Neuronal stem cell (in vitro differentiated cells): ENCODE data around the gene ACACA.
A peak's percentile ranks its signal among the peaks of the same experiment; 100 is the strongest.

Experiments used
- DNase-seq: peaks from one replicate; pipeline ENCODE4 v3.0.0-alpha.2; 2013; ENCODE audit warnings: low spot score
- H2AFZ ChIP-seq: one replicate; pipeline ENCODE4 v1.6.1; 2013; ENCODE audit warnings: mild to moderate bottlenecking, low read length, inconsistent platforms
- H2AK5ac ChIP-seq: 2 replicates; pipeline ENCODE4 v1.6.1; 2013; ENCODE audit warnings: low read depth, mild to moderate bottlenecking, inconsistent platforms, low read length, moderate library complexity, mixed read lengths
- H2BK120ac ChIP-seq: 2 replicates; pipeline ENCODE4 v1.6.1; 2013; ENCODE audit warnings: low read depth, mild to moderate bottlenecking, inconsistent platforms, low read length, moderate library complexity, mixed read lengths
- H2BK12ac ChIP-seq: one replicate; pipeline ENCODE4 v1.6.1; 2013; ENCODE audit warnings: low read length, inconsistent platforms
- H2BK15ac ChIP-seq: 2 replicates; pipeline ENCODE4 v1.6.1; 2013; ENCODE audit warnings: mild to moderate bottlenecking, low read length, inconsistent platforms, mixed read lengths
- H2BK5ac ChIP-seq: one replicate; pipeline ENCODE4 v1.6.1; 2013; ENCODE audit warnings: inconsistent platforms, mild to moderate bottlenecking, low read length, moderate library complexity
- H3K14ac ChIP-seq: one replicate; pipeline ENCODE4 v1.6.1; 2013; ENCODE audit warnings: low read length, inconsistent platforms
- H3K18ac ChIP-seq: 2 replicates; pipeline ENCODE4 v1.6.1; 2013; ENCODE audit warnings: low read length, inconsistent platforms
- H3K23ac ChIP-seq: 2 replicates; pipeline ENCODE4 v1.6.1; 2013; ENCODE audit warnings: low read depth, mild to moderate bottlenecking, mixed read lengths, low read length, inconsistent platforms; ENCODE audit not compliant: poor library complexity
- H3K27ac ChIP-seq: replicated peaks from 3 replicates; pipeline ENCODE4 v1.5.1; 2013; ENCODE audit warnings: low read length, inconsistent platforms
- H3K27me3 ChIP-seq, 3 experiments: 2 replicates each; pipeline ENCODE4 v1.6.1; 2013; ENCODE audit warnings: low read length in 3 of 3, mild to moderate bottlenecking in 2 of 3, inconsistent platforms in 1 of 3, low read depth in 1 of 3, mixed read lengths in 1 of 3, moderate library complexity in 1 of 3; ENCODE audit not compliant: control insufficient read depth in 3 of 3, insufficient read depth in 3 of 3
- H3K36me3 ChIP-seq, 2 donors: replicated peaks in 1 of 2; 2 replicates each; pipeline ENCODE4 v1.6.1; 2013; ENCODE audit warnings: low read length in 2 of 2; ENCODE audit not compliant: control insufficient read depth in 2 of 2, insufficient read depth in 2 of 2
- H3K4ac ChIP-seq: 2 replicates; pipeline ENCODE4 v1.6.1; 2013; ENCODE audit warnings: inconsistent platforms, mild to moderate bottlenecking, low read length, moderate library complexity
- H3K4me1 ChIP-seq, 2 donors: 1 replicate in 1 of 2; 2 replicates in 1 of 2; pipeline ENCODE4 v1.6.1; 2013; ENCODE audit warnings: low read length in 2 of 2, low read depth in 1 of 2; ENCODE audit not compliant: control insufficient read depth in 2 of 2, insufficient read depth in 1 of 2
- H3K4me2 ChIP-seq: one replicate; pipeline ENCODE4 v1.6.1; 2013; ENCODE audit warnings: mild to moderate bottlenecking, low read length, inconsistent platforms; ENCODE audit not compliant: insufficient read depth, poor library complexity, severe bottlenecking
- H3K4me3 ChIP-seq, 2 donors: 2 replicates each; pipeline ENCODE4 v1.5.1; 2013; ENCODE audit warnings: low read length in 2 of 2, mild to moderate bottlenecking in 2 of 2, inconsistent platforms in 1 of 2, moderate library complexity in 1 of 2
- H3K79me1 ChIP-seq: one replicate; pipeline ENCODE4 v1.6.1; 2013; ENCODE audit warnings: low read depth, mild to moderate bottlenecking, inconsistent platforms, low read length, moderate library complexity
- H3K9ac ChIP-seq: one replicate; pipeline ENCODE4 v1.6.1; 2013; ENCODE audit warnings: mild to moderate bottlenecking, low read depth, low read length, inconsistent platforms; ENCODE audit not compliant: poor library complexity
- H3K9me3 ChIP-seq, 2 donors: replicated peaks in 1 of 2; 2 replicates each; pipeline versions ENCODE3 to v1.6.1; 2013; ENCODE audit warnings: low read length in 2 of 2, mild to moderate bottlenecking in 2 of 2, inconsistent platforms in 1 of 2, low read depth in 1 of 2, mixed read lengths in 1 of 2, moderate library complexity in 1 of 2; ENCODE audit not compliant: control insufficient read depth in 2 of 2, insufficient read depth in 1 of 2
- H4K8ac ChIP-seq: one replicate; pipeline ENCODE4 v1.6.1; 2013; ENCODE audit warnings: low read depth, mild to moderate bottlenecking, inconsistent platforms, low read length, moderate library complexity
- H4K91ac ChIP-seq: one replicate; pipeline ENCODE4 v1.6.1; 2013; ENCODE audit warnings: low read length, low read depth, mild to moderate bottlenecking, inconsistent platforms; ENCODE audit not compliant: poor library complexity
- WGBS, 2 donors: extraction: QIAGEN DNeasy Blood & Tissue Kit; methylation state at CpG; one replicate each; pipeline ENCODE4 v1.1.7; 2013; ENCODE audit warnings: missing lambda C conversion rate in 2 of 2, mixed read lengths in 1 of 2; ENCODE audit not compliant: insufficient read length in 2 of 2, insufficient replicate concordance in 1 of 2; ENCODE audit errors: extremely low coverage in 2 of 2; 5-methylcytosine and 5-hydroxymethylcytosine counted together

Gene ACACA

DNA sequence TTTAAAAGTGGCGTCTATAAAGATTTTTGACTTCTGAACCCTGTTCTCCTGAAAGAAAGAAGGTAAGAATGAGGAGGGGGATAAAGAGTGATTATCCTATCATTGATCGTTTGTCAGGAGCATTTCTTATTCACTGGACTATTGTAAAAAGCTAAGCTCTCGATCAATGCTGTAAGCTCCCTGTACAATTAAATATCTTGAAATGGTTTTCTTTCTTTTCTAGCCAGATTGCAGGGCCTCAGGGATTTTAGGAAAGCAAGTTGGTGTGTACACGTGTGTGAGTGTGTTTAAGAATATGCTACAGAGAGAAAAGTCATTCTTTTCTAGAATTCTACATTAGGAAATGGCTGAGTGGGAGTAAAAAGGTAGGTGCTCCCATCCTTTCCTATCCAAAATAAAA is 303.4 kb downstream of the ACACA start:
- Histone ChIP-seq H3K36me3 (peaks cover 28 to 97% of the 10 kb centered on the region in 2 donors), H2AK5ac (no peak overlapping the region), H3K18ac (no peak overlapping the region), H3K27me3 (no peaks in the 10 kb centered on the region), H2BK15ac (no peak overlapping the region), H3K14ac (no peak overlapping the region), H2BK120ac (no peak overlapping the region), H3K4me3 (no peak overlapping the region), H3K4me2 (no peak overlapping the region), H3K27ac (no peak overlapping the region), H2BK5ac (no peak overlapping the region), H4K8ac (no peak overlapping the region), H3K79me1 (peaks cover 3% of the 10 kb centered on the region), H3K4ac (no peak overlapping the region), H2BK12ac (no peak overlapping the region), H3K9me3 (no peaks in the 10 kb centered on the region), H4K91ac (no peak overlapping the region), H3K9ac (no peak overlapping the region), H3K4me1 (peaks cover 0 to 3% of the 10 kb centered on the region in 2 donors), H2AFZ (no peak overlapping the region), H3K23ac (no peak overlapping the region)
- no CpG with 5 or more reads among the region's 4 CpGs for WGBS, 2 donors
- DNase-seq, result no peak

GRCh38 chr17:37101306-37101705 is 305.3 kb downstream of the ACACA start:
- no peak overlapping the region for H3K4me2 ChIP-seq
- peaks cover 3% of the 10 kb centered on the region for H3K79me1 ChIP-seq
- no peak overlapping the region for H3K14ac ChIP-seq
- no peak overlapping the region for H3K9ac ChIP-seq
- H2BK5ac ChIP-seq, result no peak overlapping the region
- no peak overlapping the region for H3K27ac ChIP-seq
- H3K23ac ChIP-seq, result no peak overlapping the region
- no peak overlapping the region for H2AFZ ChIP-seq
- peaks cover 35 to 97% of the 10 kb centered on the region in 2 donors for H3K36me3 ChIP-seq
- H2BK120ac ChIP-seq, result no peak overlapping the region
- H2BK12ac ChIP-seq, result no peak overlapping the region
- H4K91ac ChIP-seq, result no peak overlapping the region
- H3K9me3 ChIP-seq, result no peaks in the 10 kb centered on the region
- no peak for DNase-seq
- WGBS, 2 donors, result no CpG with 5 or more reads among the region's 2 CpGs
- H3K27me3 ChIP-seq, result no peaks in the 10 kb centered on the region
- no peak overlapping the region for H3K4me3 ChIP-seq
- no peak overlapping the region for H3K18ac ChIP-seq
- no peak overlapping the region for H2AK5ac ChIP-seq
- no peaks in the 10 kb centered on the region for H3K4me1 ChIP-seq
- no peak overlapping the region for H4K8ac ChIP-seq
- H3K4ac ChIP-seq, result no peak overlapping the region
- H2BK15ac ChIP-seq, result no peak overlapping the region

- H3K4ac ChIP-seq, result no peak overlapping the region
- H2BK5ac ChIP-seq, result no peak overlapping the region
- no peak overlapping the region for H3K9ac ChIP-seq
- WGBS, 2 donors, result no CpG with 5 or more reads among the region's 4 CpGs
- H3K27me3 ChIP-seq, result no peaks in the 10 kb centered on the region
- H3K9me3 ChIP-seq, result no peaks in the 10 kb centered on the region
- peaks cover 43 to 99% of the 10 kb centered on the region in 2 donors for H3K36me3 ChIP-seq
- no peak for DNase-seq
- no peaks in the 10 kb centered on the region for H3K4me1 ChIP-seq
- H3K4me3 ChIP-seq, result no peak overlapping the region
- no peak overlapping the region for H3K18ac ChIP-seq
- no peak overlapping the region for H2AK5ac ChIP-seq
- H2BK15ac ChIP-seq, result no peak overlapping the region
- peaks cover 3% of the 10 kb centered on the region for H3K79me1 ChIP-seq
- no peak overlapping the region for H2AFZ ChIP-seq
- no peak overlapping the region for H3K27ac ChIP-seq
- H2BK12ac ChIP-seq, result no peak overlapping the region
- H3K14ac ChIP-seq, result no peak overlapping the region
- H3K23ac ChIP-seq, result no peak overlapping the region
- no peak overlapping the region for H4K91ac ChIP-seq
- no peak overlapping the region for H4K8ac ChIP-seq
- no peak overlapping the region for H3K4me2 ChIP-seq
- no peak overlapping the region for H2BK120ac ChIP-seq
These were observed 306.4 kb downstream of the ACACA start for GRCh38 chr17:37100231-37100630.

- Histone ChIP-seq H3K27ac (no peak overlapping the region), H3K4ac (no peak overlapping the region)
These were observed 307.5 kb downstream of the ACACA start for GRCh38 chr17:37098910-37099664.

More at GRCh38 chr17:37098910-37099664, 307.5 kb downstream of the ACACA start:
- WGBS, 2 donors, result no CpG with 5 or more reads among the region's 9 CpGs
- Histone ChIP-seq H3K79me1 (peaks cover 3% of the 10 kb centered on the region), H3K4me3 (no peak overlapping the region), H3K9me3 (no peaks in the 10 kb centered on the region), H3K18ac (no peak overlapping the region), H4K91ac (no peak overlapping the region), H3K23ac (no peak overlapping the region), H2BK5ac (no peak overlapping the region), H2AK5ac (peak overlapping the region; percentile 10), H3K4me1 (no peaks in the 10 kb centered on the region), H2BK12ac (no peak overlapping the region), H3K9ac (peak overlapping the region; percentile 13), H3K14ac (no peak overlapping the region), H3K27me3 (no peaks in the 10 kb centered on the region), H3K4me2 (no peak overlapping the region), H2BK120ac (no peak overlapping the region), H2AFZ (no peak overlapping the region), H4K8ac (no peak overlapping the region), H2BK15ac (no peak overlapping the region), H3K36me3 (peaks cover 46 to 99% of the 10 kb centered on the region in 2 donors)
- no peak for DNase-seq
